Measurements from ENCODE around the gene MGAT1.
"Not testable (repeated sequence)": the region's sequence is repeated elsewhere in the genome, so short reads cannot be mapped to it uniquely, and the experiment has no call there.

MGAT1 gene

GRCh38 chr5:180744253-180744652, 58.4 kb downstream of the MGAT1 start:
- no peak for DNase-seq (ENCODE audit: extremely low read depth, low read depth)
- no peak for TF ChIP-seq CTCF (IDR thresholded peaks at IDR 0.05; ENCODE audit: low read depth, low read length)

- TF ChIP-seq CTCF (IDR thresholded peaks at IDR 0.05; ENCODE audit: low read depth, low read length), result no peak
- DNase-seq (ENCODE audit: extremely low read depth, low read depth), result no peak
These were observed 59.9 kb downstream of the MGAT1 start for GRCh38 chr5:180742727-180743126.

GRCh38 chr5:180740953-180741352, 61.7 kb downstream of the MGAT1 start:
- DNase-seq (ENCODE audit: extremely low read depth, low read depth), result not testable (repeated sequence)

- DNase-seq (ENCODE audit: extremely low read depth, low read depth), result no peak
- no peak for TF ChIP-seq CTCF (IDR thresholded peaks at IDR 0.05; ENCODE audit: low read depth, low read length)
These were observed 62.6 kb downstream of the MGAT1 start, which contains the start of gene OR2Y1 for GRCh38 chr5:180739958-180740357. Gene OR2Y1, minus strand, starts transcription at chr5:180740058. Its CDS starts 0 bp downstream, at chr5:180740058.

GRCh38 chr5:180739271-180739670, 63.3 kb downstream of the MGAT1 start:
- DNase-seq (ENCODE audit: extremely low read depth, low read depth), result no peak
- TF ChIP-seq CTCF (IDR thresholded peaks at IDR 0.05; ENCODE audit: low read depth, low read length), result no peak

- DNase-seq (ENCODE audit: extremely low read depth, low read depth), result no peak
- no peak for TF ChIP-seq CTCF (IDR thresholded peaks at IDR 0.05; ENCODE audit: low read depth, low read length)
These were observed 66.1 kb downstream of the MGAT1 start for GRCh38 chr5:180736536-180736935.

Measured in AG09319 (cell line).